Testis (tissue), 2 donors: ENCODE measurements around the gene SYNGR3.

Experiments used
- CTCF ChIP-seq, 3 experiments: fragments of 450-650 bp in 2 of 3; fragments of 200-600 bp in 1 of 3; sonication (generic) in 1 of 3; IDR thresholded peaks; one replicate each; pipeline ENCODE4 v1.5.1; 2016 to 2019; ENCODE audit warnings: antibody characterized with exemption in 3 of 3, mild to moderate bottlenecking in 2 of 3, moderate library complexity in 1 of 3
- POLR2A ChIP-seq: fragments of 450-650 bp; IDR thresholded peaks from one replicate; pipeline ENCODE4 v1.6.1; 2017; ENCODE audit warnings: antibody characterized with exemption, mild to moderate bottlenecking, moderate library complexity

DNA sequence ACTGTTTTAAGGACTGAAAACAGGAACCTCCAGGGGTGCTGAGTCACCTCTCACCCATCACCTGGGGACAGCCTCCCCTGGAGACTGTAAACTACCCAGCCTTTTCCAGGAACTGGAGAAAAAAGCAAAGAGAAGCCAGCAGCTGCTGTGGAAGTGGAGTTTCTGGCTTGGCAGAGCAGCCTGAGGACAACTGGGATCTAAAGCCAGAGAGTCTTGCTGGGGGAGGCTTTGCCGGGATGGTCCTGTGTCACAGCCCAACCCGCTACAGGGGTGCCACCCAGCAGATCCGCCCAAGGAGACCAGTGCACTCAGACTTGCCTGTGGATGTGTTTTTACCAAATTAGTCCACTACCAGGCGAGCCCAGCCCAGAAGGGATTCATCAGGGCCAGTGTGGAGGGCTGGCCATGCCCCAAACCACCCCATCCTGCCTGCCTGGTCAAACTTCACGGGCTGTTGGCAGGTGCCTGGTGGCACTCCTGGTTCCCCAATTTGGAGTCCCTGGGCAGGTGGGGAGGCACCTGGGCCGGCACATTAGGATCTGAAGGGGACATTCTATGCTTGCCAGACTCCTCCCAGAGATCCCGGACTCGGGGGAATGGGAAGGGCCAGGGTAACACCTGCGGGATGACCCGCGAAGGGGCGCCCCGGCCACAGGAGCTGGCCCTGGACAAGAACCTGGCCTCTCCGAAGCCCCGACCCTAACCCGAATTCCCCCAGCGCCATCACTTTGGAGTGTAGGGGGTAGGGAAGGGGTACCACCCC, 47.5 kb upstream of the SYNGR3 start:
- TF ChIP-seq CTCF (IDR thresholded peaks at IDR 0.05) (no peak), POLR2A (no peak)
